IMR-90 (cell line): Measurements from ENCODE around the gene INSYN1. TPM values are rescaled to one million over a fixed set of nuclear protein-coding genes. Genes with fewer than 3 reads are reported as not detected.

Experiments
- ATAC-seq: fragments of 200-7000 bp; cut with Tn5 transposase; 2 replicates; pipeline ENCODE4 v1.9.1; 2020; ENCODE audit warnings: low read depth, mild to moderate bottlenecking, moderate library complexity
- BruUV-seq: library from RNA; stranded (reverse); fragments of 400-500 nt; replicated peaks from 2 replicates; lab custom pipeline; 2021; lab: Mats Ljungman, UMichigan
- CTCF ChIA-PET: fragments of 300-600 bp; formaldehyde crosslinking; extraction: SDS; loops from one replicate; lab custom pipeline; 2021; ENCODE audit warnings: antibody characterized with exemption; lab: Yijun Ruan, JAX
- POLR2A ChIA-PET: fragments of 300-600 bp; sonication (Branson Sonifier 250); formaldehyde crosslinking; loops from one replicate; lab custom pipeline; 2022; ENCODE audit warnings: antibody characterized with exemption; ENCODE audit not compliant: unreplicated experiment; lab: Charles Lee
- DNase-seq: peaks from one replicate; pipeline ENCODE4 v3.0.0; 2013
- H2AFZ ChIP-seq: replicated peaks from 2 replicates; pipeline ENCODE3; 2013; ENCODE audit warnings: low read length, mild to moderate bottlenecking; ENCODE audit not compliant: poor library complexity
- H2AK5ac ChIP-seq: 2 replicates; pipeline ENCODE4 v1.6.1; 2013; ENCODE audit warnings: low read depth, low read length, inconsistent platforms
- H2AK9ac ChIP-seq: replicated peaks from 2 replicates; pipeline ENCODE3; 2013; ENCODE audit warnings: mild to moderate bottlenecking, low read depth, low read length, moderate library complexity; ENCODE audit not compliant: poor library complexity
- H2BK120ac ChIP-seq: 2 replicates; pipeline ENCODE4 v1.6.1; 2013; ENCODE audit warnings: low read depth, low read length, inconsistent platforms
- H2BK15ac ChIP-seq: 3 replicates; pipeline ENCODE4 v1.6.1; 2013; ENCODE audit warnings: low read depth, low read length, inconsistent platforms
- H2BK20ac ChIP-seq: 2 replicates; pipeline ENCODE4 v1.6.1; 2013; ENCODE audit warnings: low read depth, mild to moderate bottlenecking, inconsistent platforms, low read length, moderate library complexity
- H2BK5ac ChIP-seq: 2 replicates; pipeline ENCODE4 v1.6.1; 2013; ENCODE audit warnings: mild to moderate bottlenecking, low read depth, low read length, inconsistent platforms; ENCODE audit not compliant: poor library complexity, severe bottlenecking
- H3K14ac ChIP-seq: replicated peaks from 2 replicates; pipeline ENCODE4 v1.6.1; 2013; ENCODE audit warnings: low read depth, low read length, inconsistent platforms
- H3K18ac ChIP-seq: 2 replicates; pipeline ENCODE4 v1.6.1; 2013; ENCODE audit warnings: low read depth, low read length, control low read depth
- H3K23ac ChIP-seq: 2 replicates; pipeline ENCODE4 v1.6.1; 2013; ENCODE audit warnings: low read depth, low read length, inconsistent platforms
- H3K27ac ChIP-seq: 2 replicates; pipeline ENCODE4 v1.5.1; 2013; ENCODE audit warnings: mild to moderate bottlenecking, control low read depth, low read length; ENCODE audit not compliant: insufficient read depth
- H3K27me3 ChIP-seq: 2 replicates; pipeline ENCODE4 v1.6.1; 2013; ENCODE audit warnings: low read length; ENCODE audit not compliant: control insufficient read depth, insufficient read depth
- H3K36me3 ChIP-seq: 2 replicates; pipeline ENCODE4 v1.6.1; 2013; ENCODE audit warnings: low read length, mixed read lengths; ENCODE audit not compliant: control insufficient read depth, insufficient read depth
- H3K4ac ChIP-seq: 2 replicates; pipeline ENCODE4 v1.6.1; 2013; ENCODE audit warnings: low read depth, low read length, inconsistent platforms
- H3K4me1 ChIP-seq: 2 replicates; pipeline ENCODE4 v1.6.1; 2013; ENCODE audit warnings: low read length, mixed read lengths; ENCODE audit not compliant: control insufficient read depth, insufficient read depth
- H3K4me2 ChIP-seq: 2 replicates; pipeline ENCODE4 v1.6.1; 2013; ENCODE audit warnings: low read depth, mild to moderate bottlenecking, control low read depth, low read length, moderate library complexity
- H3K4me3 ChIP-seq: 2 replicates; pipeline ENCODE4 v1.5.1; 2013; ENCODE audit warnings: low read depth, mild to moderate bottlenecking, control low read depth, low read length, moderate library complexity; ENCODE audit not compliant: insufficient read depth
- H3K56ac ChIP-seq: 2 replicates; pipeline ENCODE4 v1.6.1; 2013; ENCODE audit warnings: low read length, inconsistent platforms; ENCODE audit not compliant: insufficient read depth; ENCODE audit errors: extremely low read depth
- H3K79me1 ChIP-seq, 2 experiments: 2 replicates each; pipeline ENCODE4 v1.6.1; 2013; ENCODE audit warnings: low read length in 2 of 2, inconsistent platforms in 1 of 2, low read depth in 1 of 2
- H3K9ac ChIP-seq: 2 replicates; pipeline ENCODE4 v1.6.1; 2013; ENCODE audit warnings: low read depth, low read length, control low read depth
- H3K9me1 ChIP-seq: 2 replicates; pipeline ENCODE4 v1.6.1; 2013; ENCODE audit warnings: low read length, inconsistent platforms; ENCODE audit not compliant: insufficient read depth
- H3K9me3 ChIP-seq: 2 replicates; pipeline ENCODE4 v1.6.1; 2013; ENCODE audit warnings: low read length; ENCODE audit not compliant: control insufficient read depth, insufficient read depth
- H4K20me1 ChIP-seq: 2 replicates; pipeline ENCODE4 v1.6.1; 2013; ENCODE audit warnings: low read length, inconsistent platforms; ENCODE audit not compliant: insufficient read depth
- H4K5ac ChIP-seq: 2 replicates; pipeline ENCODE4 v1.6.1; 2013; ENCODE audit warnings: mild to moderate bottlenecking, low read depth, low read length, control low read depth
- H4K8ac ChIP-seq, 2 experiments: 2 replicates each; pipeline ENCODE4 v1.6.1; 2013; ENCODE audit warnings: low read depth in 2 of 2, low read length in 2 of 2, control low read depth in 1 of 2, inconsistent platforms in 1 of 2
- H4K91ac ChIP-seq: 2 replicates; pipeline ENCODE4 v1.6.1; 2013; ENCODE audit warnings: low read depth, low read length, inconsistent platforms; ENCODE audit not compliant: insufficient read depth
- CEBPB ChIP-seq: IDR thresholded peaks from 2 replicates; pipeline ENCODE4 v1.6.1; 2012; ENCODE audit warnings: low read depth, low read length, improper control_type of control experiment
- CHD1 ChIP-seq: IDR thresholded peaks from 2 replicates; pipeline ENCODE4 v1.6.1; 2012; ENCODE audit warnings: low read depth, low read length, improper control_type of control experiment
- NFE2L2 ChIP-seq: fragments of 150-350 bp; IDR thresholded peaks from 2 replicates; pipeline ENCODE4 v1.6.1; 2016; ENCODE audit warnings: low read depth, mild to moderate bottlenecking, low read length
- POLR2A ChIP-seq: IDR thresholded peaks from 2 replicates; pipeline ENCODE4 v1.6.1; 2012; ENCODE audit warnings: mild to moderate bottlenecking, low read depth, low read length
- RFX5 ChIP-seq: IDR thresholded peaks from 2 replicates; pipeline ENCODE4 v1.8.0; 2012; ENCODE audit warnings: low read depth, mild to moderate bottlenecking, low read length, moderate library complexity
- WGBS, 2 experiments: methylation state at CpG; one replicate each; pipeline versions ENCODE4 v1.1.5 to v1.1.7; 2013; ENCODE audit warnings: missing lambda C conversion rate in 2 of 2; ENCODE audit not compliant: insufficient read length in 1 of 2; ENCODE audit errors: extremely low coverage in 2 of 2; 5-methylcytosine and 5-hydroxymethylcytosine counted together
- dilution Hi-C: fragments of 300-500 bp; cut with HindIII; formaldehyde crosslinking; loops from one replicate; pipeline ENCODE4 v1.14.3; 2018; ENCODE audit warnings: low sequenced_read_pairs; ENCODE audit not compliant: unreplicated experiment
- in situ Hi-C: fragments of 300-500 bp; cut with MboI; formaldehyde crosslinking; loops from 3 replicates; pipeline ENCODE4 v1.14.3; 2019; ENCODE audit warnings: low sequenced_read_pairs, inconsistent platforms, mixed read lengths
- intact Hi-C: fragments of 100-400 bp; cut with micrococcal nuclease; formaldehyde crosslinking; loops from 2 replicates; pipeline ENCODE4 v1.10.0; 2022
- polyA plus RNA-seq, 3 experiments: library from polyadenylated mRNA; depleted of rRNA; stranded (reverse); fragments of >200 nt; gene quantifications; 2 replicates each; pipeline ENCODE4 v1.2.3, GENCODE V29; 2012; ENCODE audit warnings: low replicate concordance in 1 of 3
- total RNA-seq: library from RNA; depleted of rRNA; stranded (reverse); fragments of >200 nt; gene quantifications from 2 replicates; pipeline ENCODE4 v1.2.3, GENCODE V29; 2012
- TF ChIP-seq, protein P1 (sequence below): fragments of 150-350 bp; IDR thresholded peaks from 2 replicates; pipeline ENCODE4 v1.6.1; 2017; ENCODE audit warnings: mild to moderate bottlenecking, antibody characterized with exemption, low read length, low read depth

INSYN1 gene
- total and polyA plus RNA-seq, 2 of the 4 experiments (the other 2 are of a cell fraction), result 0.18 to 0.34 TPM

DNA sequence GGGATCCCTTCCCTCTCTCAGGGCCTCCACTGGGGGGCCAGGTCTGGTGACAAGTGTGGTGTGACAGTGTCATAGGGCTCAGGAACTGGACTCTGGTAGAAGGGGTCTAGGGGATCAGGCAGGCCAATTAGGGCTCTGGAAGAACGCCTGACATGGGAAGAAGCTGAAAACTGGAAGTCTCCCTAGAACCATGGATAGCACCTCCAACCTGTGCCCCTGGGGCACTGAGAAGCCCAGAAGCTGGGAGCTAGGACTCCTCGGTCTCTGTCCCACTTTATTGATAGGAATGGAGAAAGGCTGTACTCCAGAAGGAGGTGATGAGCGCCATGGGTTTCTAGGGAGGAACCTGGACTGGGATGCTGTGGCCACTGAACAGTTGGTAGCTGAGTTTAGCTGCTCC, 30.7 kb downstream of the INSYN1 start:
- Histone ChIP-seq H2BK15ac (no peak overlapping the region), H3K27me3 (peaks cover 46% of the 10 kb centered on the region), H2BK120ac (no peak overlapping the region), H2BK20ac (no peak overlapping the region), H2BK5ac (no peak overlapping the region), H3K9me1 (no peaks in the 10 kb centered on the region), H3K14ac (no peak overlapping the region), H3K9ac (no peak overlapping the region), H4K20me1 (no peaks in the 10 kb centered on the region; the same call in 1 of the 2 replicates), H3K36me3 (no peaks in the 10 kb centered on the region), H3K9me3 (no peaks in the 10 kb centered on the region), H3K27ac (no peak overlapping the region), H4K8ac (no peak overlapping the region), H3K56ac (no peak overlapping the region), H4K91ac (no peak overlapping the region), H3K18ac (no peak overlapping the region), H3K4me3 (no peak overlapping the region), H2AK5ac (no peak overlapping the region), H3K4ac (no peak overlapping the region), H4K5ac (no peak overlapping the region), H2AFZ (no peak overlapping the region), H3K79me1 (no peaks in the 10 kb centered on the region), H3K4me2 (no peak overlapping the region), H2AK9ac (no peak overlapping the region), H3K23ac (no peak overlapping the region), H3K4me1 (no peaks in the 10 kb centered on the region; the same call in 1 of the 2 replicates)
- dilution Hi-C loops (no loop called here), in situ Hi-C loops (no loop called here), intact Hi-C loops (no loop called here)
- CTCF ChIA-PET, result interaction anchor here (0.6 kb wide), 1 partner anchor 9 kb away, joined by 3 read pairs; no protein-coding TSS in a partner anchor
- TF ChIP-seq NFE2L2 (no peak), CEBPB (no peak), POLR2A (no peak), CHD1 (no peak), RFX5 (no peak)
- TF ChIP-seq, protein P1, sequence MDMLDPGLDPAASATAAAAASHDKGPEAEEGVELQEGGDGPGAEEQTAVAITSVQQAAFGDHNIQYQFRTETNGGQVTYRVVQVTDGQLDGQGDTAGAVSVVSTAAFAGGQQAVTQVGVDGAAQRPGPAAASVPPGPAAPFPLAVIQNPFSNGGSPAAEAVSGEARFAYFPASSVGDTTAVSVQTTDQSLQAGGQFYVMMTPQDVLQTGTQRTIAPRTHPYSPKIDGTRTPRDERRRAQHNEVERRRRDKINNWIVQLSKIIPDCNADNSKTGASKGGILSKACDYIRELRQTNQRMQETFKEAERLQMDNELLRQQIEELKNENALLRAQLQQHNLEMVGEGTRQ, result no peak
- 67% methylated on average over 1 of the region's 3 CpGs; no CpG with 5 or more reads in 1 of the 2 experiments for WGBS, 2 experiments
- POLR2A ChIA-PET, result interaction anchor here (0.6 kb wide), 1 partner anchor 12 kb away, joined by 12 read pairs; no protein-coding TSS in a partner anchor
- no peak for ATAC-seq
- no peak for DNase-seq
- no TSS peak for BruUV-seq
